K562 (cell line): Measurements from ENCODE around the gene TMEM178A. TPM values are rescaled to one million over a fixed set of nuclear protein-coding genes. Genes with fewer than 3 reads are reported as not detected.

ENCODE experiments used
- ARID1B ChIP-seq: fragments of 450-650 bp; IDR thresholded peaks from 2 replicates; pipeline ENCODE4 v1.6.1; 2016; ENCODE audit warnings: antibody characterized with exemption, mild to moderate bottlenecking, inconsistent platforms
- ATF3 ChIP-seq, 2 experiments: fragments of 450-650 bp in 1 of 2; sonication (generic) in 1 of 2; formaldehyde crosslinking in 1 of 2; IDR thresholded peaks in 1 of 2; conservative IDR thresholded peaks in 1 of 2; 2 replicates each; pipeline versions ENCODE4 v1.6.1 to v1.8.1; 2016 to 2023; ENCODE audit warnings: mild to moderate bottlenecking in 2 of 2, moderate library complexity in 2 of 2, inconsistent platforms in 1 of 2, missing genetic modification reagents in 1 of 2
- CBFA2T3 ChIP-seq: fragments of 450-650 bp; IDR thresholded peaks from 2 replicates; pipeline ENCODE4 v1.6.1; 2017
- CBX3 ChIP-seq, 2 experiments: IDR thresholded peaks; 1 replicate in 1 of 2; 2 replicates in 1 of 2; pipeline ENCODE4 v1.6.1; 2012; ENCODE audit warnings: inconsistent platforms in 2 of 2, low read length in 2 of 2, borderline replicate concordance in 1 of 2, control low read depth in 1 of 2
- CREM ChIP-seq: IDR thresholded peaks from 2 replicates; pipeline ENCODE4 v1.6.1; 2014; ENCODE audit warnings: antibody characterized with exemption, low read depth
- DPF2 ChIP-seq: fragments of 450-650 bp; IDR thresholded peaks from 2 replicates; pipeline ENCODE4 v1.6.1; 2016
- EP300 ChIP-seq: IDR thresholded peaks from 2 replicates; pipeline ENCODE4 v1.6.1; 2012; ENCODE audit warnings: low read length, improper control_type of control experiment
- FOXJ2 ChIP-seq: fragments of 200-800 bp; sonication (Bioruptor generic); IDR thresholded peaks from 2 replicates; pipeline ENCODE4 v1.6.1; 2016; ENCODE audit warnings: missing genetic modification characterization, missing compliant biosample characterization
- FOXO4 ChIP-seq: fragments of 450-650 bp; formaldehyde crosslinking; IDR thresholded peaks from 2 replicates; pipeline ENCODE4 v1.4.0; 2020; ENCODE audit warnings: mild to moderate bottlenecking, moderate library complexity
- GABPA ChIP-seq: fragments of 200-800 bp; sonication (Bioruptor generic); conservative IDR thresholded peaks from 2 replicates; pipeline ENCODE4 v1.6.1; 2016; ENCODE audit warnings: low read depth, missing genetic modification characterization, missing compliant biosample characterization
- GATAD2B ChIP-seq: fragments of 450-650 bp; IDR thresholded peaks from 2 replicates; pipeline ENCODE4 v1.6.1; 2017; ENCODE audit warnings: mild to moderate bottlenecking, borderline replicate concordance
- HDAC1 ChIP-seq, 2 experiments: fragments of 450-650 bp; IDR thresholded peaks; 2 replicates each; pipeline ENCODE4 v1.6.1; 2016 to 2017; ENCODE audit warnings: inconsistent platforms in 1 of 2, mild to moderate bottlenecking in 1 of 2, moderate library complexity in 1 of 2
- JUND ChIP-seq, 2 experiments: IDR thresholded peaks; 2 replicates in 1 of 2; 3 replicates in 1 of 2; pipeline ENCODE4 v1.6.1; 2011; ENCODE audit warnings: borderline replicate concordance in 2 of 2, low read depth in 2 of 2, low read length in 2 of 2, improper control_type of control experiment in 1 of 2, missing biosample characterization in 1 of 2, missing genetic modification characterization in 1 of 2, missing genetic modification reagents in 1 of 2
- MEIS2 ChIP-seq: fragments of 450-650 bp; IDR thresholded peaks from 2 replicates; pipeline ENCODE4 v1.6.1; 2014; ENCODE audit warnings: mild to moderate bottlenecking; ENCODE audit not compliant: partially characterized antibody
- MTA3 ChIP-seq: fragments of 450-650 bp; formaldehyde crosslinking; IDR thresholded peaks from 2 replicates; pipeline ENCODE4 v1.6.1; 2017; ENCODE audit warnings: mild to moderate bottlenecking, borderline replicate concordance
- NCOA6 ChIP-seq: fragments of 450-650 bp; IDR thresholded peaks from 2 replicates; pipeline ENCODE4 v1.6.1; 2017; ENCODE audit warnings: mild to moderate bottlenecking
- SMAD2 ChIP-seq: fragments of 150-350 bp; IDR thresholded peaks from 2 replicates; pipeline ENCODE4 v1.6.1; 2014; ENCODE audit warnings: low read depth, mild to moderate bottlenecking, low read length
- SMARCA4 ChIP-seq: fragments of 450-650 bp; IDR thresholded peaks from 2 replicates; pipeline ENCODE4 v1.6.1; 2016
- SMARCB1 ChIP-seq: IDR thresholded peaks from 2 replicates; pipeline ENCODE4 v1.6.1; 2011; ENCODE audit warnings: improper control_type of control experiment, low read depth; ENCODE audit not compliant: insufficient read length
- SMARCE1 ChIP-seq: fragments of 450-650 bp; IDR thresholded peaks from 2 replicates; pipeline ENCODE4 v1.7.1; 2016; ENCODE audit warnings: mild to moderate bottlenecking
- SREBF1 ChIP-seq: fragments of 150-350 bp; IDR thresholded peaks from 2 replicates; pipeline ENCODE4 v1.6.1; 2014; ENCODE audit warnings: antibody characterized with exemption, low read depth, low read length, borderline replicate concordance
- STAG1 ChIP-seq: sonication (generic); formaldehyde crosslinking; IDR thresholded peaks from 2 replicates; pipeline ENCODE4 v1.5.0; 2020; ENCODE audit warnings: missing genetic modification reagents, borderline replicate concordance
- STAT5A ChIP-seq: IDR thresholded peaks from 2 replicates; pipeline ENCODE4 v1.6.1; 2012; ENCODE audit warnings: low read length, inconsistent platforms, borderline replicate concordance
- TCF3 ChIP-seq: sonication (generic); formaldehyde crosslinking; IDR thresholded peaks from 2 replicates; pipeline ENCODE4 v1.4.0; 2020; ENCODE audit warnings: mild to moderate bottlenecking, missing genetic modification reagents
- TEAD1 ChIP-seq, 2 experiments: fragments of 450-650 bp in 1 of 2; sonication (generic) in 1 of 2; formaldehyde crosslinking; IDR thresholded peaks; 2 replicates each; pipeline versions ENCODE4 v1.4.0 to v1.8.0; 2020 to 2022; ENCODE audit warnings: mild to moderate bottlenecking in 2 of 2, missing genetic modification reagents in 1 of 2
- ZC3H4 ChIP-seq: sonication (generic); formaldehyde crosslinking; IDR thresholded peaks from 2 replicates; pipeline ENCODE4 v1.9.0; 2021; ENCODE audit warnings: missing genetic modification reagents, borderline replicate concordance
- ZNF175 ChIP-seq: fragments of 200-800 bp; sonication (Bioruptor generic); IDR thresholded peaks from 2 replicates; pipeline ENCODE4 v1.6.1; 2016; ENCODE audit warnings: low read depth, mild to moderate bottlenecking, missing genetic modification characterization, missing compliant biosample characterization
- ZNF778 ChIP-seq: fragments of 450-650 bp; formaldehyde crosslinking; IDR thresholded peaks from 2 replicates; pipeline ENCODE4 v1.4.0; 2020; ENCODE audit warnings: mild to moderate bottlenecking, moderate library complexity
- polyA plus RNA-seq, 8 experiments: library from polyadenylated mRNA; depleted of rRNA in 4 of 8; stranded (reverse) in 5 of 8; unstranded in 3 of 8; fragments of >200 nt; fragmentation: Nextera tagmentation in 2 of 8; fragmentation: Illumina TruSeq in 1 of 8; extraction: Ambion mirVana in 2 of 8; extraction: Trizol in 1 of 8; gene quantifications; 2 replicates each; pipeline versions ENCODE4 v1.2.1 to v1.2.3, GENCODE V29; 2011 to 2014; ENCODE audit warnings: inconsistent platforms in 1 of 8, missing spikeins in 1 of 8
- total RNA-seq, 7 experiments: library from RNA; depleted of rRNA in 6 of 7; stranded (reverse); fragments of >200 nt in 6 of 7; fragmentation: Illumina TruSeq in 2 of 7; extraction: Trizol in 2 of 7; gene quantifications; 2 replicates each; pipeline versions ENCODE4 v1.2.1 to v1.2.3, GENCODE V29; 2011 to 2021; ENCODE audit warnings: low replicate concordance in 1 of 7
- TF ChIP-seq, protein P1 (sequence below): fragments of 450-650 bp; IDR thresholded peaks from 2 replicates; pipeline ENCODE4 v1.6.1; 2016; ENCODE audit warnings: low read depth, mild to moderate bottlenecking, moderate library complexity

TMEM178A gene
- total and polyA plus RNA-seq, 9 of the 15 experiments (the other 6 are each of a cell fraction or from before 2014, with no cell fraction given): 0.04 to 0.17 TPM; not detected in 7

DNA sequence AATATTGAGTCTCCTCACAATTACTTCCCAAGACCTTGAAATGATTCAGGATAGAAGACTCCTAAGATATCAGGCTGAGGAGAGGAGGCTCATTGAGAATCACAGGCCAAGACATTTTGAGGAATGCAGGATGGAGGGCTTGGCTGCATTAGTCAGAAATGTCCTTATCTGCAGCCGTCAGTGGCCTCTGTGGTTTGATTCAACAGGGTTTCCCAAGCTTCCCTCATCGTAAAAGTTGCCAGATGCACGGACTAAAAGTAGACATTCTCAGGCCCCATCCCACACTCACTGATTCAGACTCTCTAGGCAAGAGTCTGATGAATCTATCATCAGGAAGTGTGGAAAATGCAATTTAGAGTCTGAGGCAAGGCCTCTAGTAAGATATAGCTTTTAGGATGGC is 34.0 kb upstream of the TMEM178A start (continued):
- TF ChIP-seq SMARCA4 (peak; percentile 63; the same call in 1 of the 2 replicates), FOXJ2 (tag) (no peak), MEIS2 (peak; percentile 75), DPF2 (peak; percentile 42; the same call in 1 of the 2 replicates), CREM (peak; percentile 52), EP300 (peak; percentile 47), STAT5A (peak; percentile 36; the same call in 1 of the 2 replicates), GATAD2B (no peak), SREBF1 (no peak), SMARCB1 (no peak), STAG1 (CRISPR knock-in tag) (no peak), SMARCE1 (peak; percentile 65; the same call in 1 of the 2 replicates), ZNF175 (CRISPR knock-in tag) (0 out of 2 replicates have a peak, but pooled peaks have one; percentile 25), ZC3H4 (no peak), ZNF778 (no peak), TCF3 (peak; percentile 88), JUND (IDR thresholded peaks at IDR 0.05; ENCODE audit: borderline replicate concordance, low read depth, low read length) (peak; percentile 61; the same call in 1 of the 2 replicates), JUND (tag; IDR thresholded peaks at IDR 0.05; ENCODE audit: borderline replicate concordance, low read depth, low read length) (peak; percentile 57; the same call in 1 of the 3 replicates), NCOA6 (no peak), CBFA2T3 (peak; percentile 82), HDAC1 (IDR thresholded peaks at IDR 0.05) (0 out of 4 replicates have a peak, but pooled peaks of 1 of the 2 experiments have one; percentile 33), ATF3 (IDR thresholded peaks at IDR 0.05) (peak; percentile 34; the same call in 1 of the 2 replicates), ATF3 (CRISPR knock-in tag; conservative IDR thresholded peaks at IDR 0.05) (no peak), FOXO4 (CRISPR knock-in tag) (no peak), TEAD1 (CRISPR knock-in tag; IDR thresholded peaks at IDR 0.05) (peak; percentile 60 to 87; a peak in 2 of 4 replicates), ARID1B (peak; percentile 84), CBX3 (IDR thresholded peaks at IDR 0.05; ENCODE audit: borderline replicate concordance in 1 of 2, low read length in 2 of 2) (peak in 1 of 2 experiments; percentile 25; a peak in 1 of 3 replicates), GABPA (tag) (no peak), SMAD2 (no peak), MTA3 (no peak)
- TF ChIP-seq, protein P1, sequence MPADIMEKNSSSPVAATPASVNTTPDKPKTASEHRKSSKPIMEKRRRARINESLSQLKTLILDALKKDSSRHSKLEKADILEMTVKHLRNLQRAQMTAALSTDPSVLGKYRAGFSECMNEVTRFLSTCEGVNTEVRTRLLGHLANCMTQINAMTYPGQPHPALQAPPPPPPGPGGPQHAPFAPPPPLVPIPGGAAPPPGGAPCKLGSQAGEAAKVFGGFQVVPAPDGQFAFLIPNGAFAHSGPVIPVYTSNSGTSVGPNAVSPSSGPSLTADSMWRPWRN: no peak
